Posterior vena cava (tissue), 2 donors: Measurements from ENCODE around the gene KCNMA1. TPM values are rescaled to one million over a fixed set of nuclear protein-coding genes. Genes with fewer than 3 reads are reported as not detected.

ENCODE experiments used
- DNase-seq: peaks from one replicate; pipeline ENCODE4 v3.0.0-alpha.2; 2020; ENCODE audit warnings: low spot score
- intact Hi-C, 2 donors: fragments of 100-400 bp; cut with DNase I; formaldehyde crosslinking; loops; one replicate each; pipeline versions ENCODE4 v1.14.1 to v1.14.2; 2022 to 2023
- total RNA-seq, 2 donors: library from RNA; stranded (reverse); fragmentation: NEBNext Ultra II Directional; extraction: Animal tissue kit (Norgen Biotek cat#: 25700); gene quantifications; one replicate each; pipeline ENCODE4 v1.2.1, GENCODE V29; 2021
- donor health status: DM: yes; HTN: yes; CAD: no.
- donor health status: DM: yes; HTN: yes; CAD: no.

Gene KCNMA1
- total RNA-seq, 2 donors from 2014 or later = 99.7 to 117 TPM

- intact Hi-C loops = no loop called here
- no peak for DNase-seq
These were observed 363.4 kb downstream of the KCNMA1 start for GRCh38 chr10:77274046-77274795.

GRCh38 chr10:77269163-77269562 is 368.4 kb downstream of the KCNMA1 start:
- intact Hi-C loops = no loop called here
- no peak for DNase-seq

GRCh38 chr10:77268721-77269120 is 368.9 kb downstream of the KCNMA1 start:
- no peak for DNase-seq
- intact Hi-C loops = no loop called here

GRCh38 chr10:77267703-77268675 is 369.6 kb downstream of the KCNMA1 start:
- intact Hi-C loops = no loop called here
- no peak for DNase-seq

GRCh38 chr10:77266242-77266641 is 371.4 kb downstream of the KCNMA1 start:
- no peak for DNase-seq
- intact Hi-C loops = no loop called here

- intact Hi-C loops = no loop called here
- no peak for DNase-seq
These were observed 373.1 kb downstream of the KCNMA1 start for GRCh38 chr10:77264527-77264926.

GRCh38 chr10:77264107-77264506 is 373.5 kb downstream of the KCNMA1 start:
- DNase-seq = no peak
- intact Hi-C loops = no loop called here

GRCh38 chr10:77263700-77264099 is 373.9 kb downstream of the KCNMA1 start:
- intact Hi-C loops = no loop called here
- no peak for DNase-seq

GRCh38 chr10:77261146-77261545 is 376.5 kb downstream of the KCNMA1 start:
- no peak for DNase-seq
- intact Hi-C loops = no loop called here

- intact Hi-C loops = loop anchor here in 1 of 2 donors (5.0 kb wide), 1 partner anchor 1542 kb away; no protein-coding TSS in a partner anchor
- DNase-seq = no peak
These were observed 378.3 kb downstream of the KCNMA1 start for GRCh38 chr10:77259171-77259874.

GRCh38 chr10:77256346-77256745 is 381.3 kb downstream of the KCNMA1 start:
- no peak for DNase-seq
- intact Hi-C loops = loop anchor here in 1 of 2 donors (5.0 kb wide), 1 partner anchor 1539 kb away; no protein-coding TSS in a partner anchor

GRCh38 chr10:77253556-77254064 is 384.0 kb downstream of the KCNMA1 start:
- no peak for DNase-seq
- intact Hi-C loops = no loop called here

- DNase-seq = no peak
- intact Hi-C loops = no loop called here
These were observed 384.5 kb downstream of the KCNMA1 start for GRCh38 chr10:77253147-77253545.

- intact Hi-C loops = no loop called here
- no peak for DNase-seq
These were observed 385.0 kb downstream of the KCNMA1 start for GRCh38 chr10:77252380-77253146.

- DNase-seq = no peak
- intact Hi-C loops = no loop called here
These were observed 386.2 kb downstream of the KCNMA1 start for GRCh38 chr10:77251297-77252013.

- intact Hi-C loops = loop anchor here in 1 of 2 donors (10.0 kb wide), 1 partner anchor 55 kb away; no protein-coding TSS in a partner anchor
- no peak for DNase-seq
These were observed 387.6 kb downstream of the KCNMA1 start for GRCh38 chr10:77249901-77250459.

GRCh38 chr10:77248104-77248790 is 389.4 kb downstream of the KCNMA1 start:
- intact Hi-C loops = loop anchor here in 1 of 2 donors (10.0 kb wide), 1 partner anchor 53 kb away; no protein-coding TSS in a partner anchor
- no peak for DNase-seq
